T47D (cell line): ENCODE results near the gene GRM1.
"Not testable (repeated sequence)": the region's sequence is repeated elsewhere in the genome, so short reads cannot be mapped to it uniquely, and the experiment has no call there.

ENCODE experiments used
- DNase-seq, 2 experiments: peaks; one replicate each; pipeline versions ENCODE4 v3.0.0 to v3.0.0-alpha.2; 2011 to 2012; ENCODE audit warnings: low read depth in 1 of 2, low spot score in 1 of 2
- JUND ChIP-seq: IDR thresholded peaks from 2 replicates; pipeline ENCODE4 v1.6.1; 2012; ENCODE audit warnings: low read depth
- in situ Hi-C: cut with HindIII; loops from 2 replicates; pipeline ENCODE4 v1.10.0; 2016; ENCODE audit warnings: low sequenced_read_pairs, low pct_unique_long_range_greater_than_20kb

GRM1 gene

DNA sequence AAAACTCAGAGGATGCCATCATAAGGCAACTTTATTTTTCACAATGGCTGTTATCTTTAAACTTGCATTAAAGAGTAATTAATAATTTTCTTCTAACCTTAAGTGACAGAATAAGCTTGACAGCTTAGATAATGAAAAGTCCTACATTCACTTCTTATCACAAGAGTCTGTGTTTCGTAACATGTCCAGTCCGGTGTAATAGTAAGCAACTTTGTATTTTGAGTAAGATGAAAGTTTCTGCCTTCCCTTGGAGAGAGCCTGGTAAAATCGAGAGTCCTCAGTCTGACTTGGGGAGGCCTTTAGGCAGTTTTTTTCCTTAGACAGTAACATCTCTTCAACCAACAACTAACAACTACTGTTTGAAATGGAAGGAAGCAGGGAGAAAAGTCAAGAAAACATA, 195.6 kb downstream of the GRM1 start:
- no peak for DNase-seq
- no peak for TF ChIP-seq JUND
- in situ Hi-C loops = no loop called here

DNA sequence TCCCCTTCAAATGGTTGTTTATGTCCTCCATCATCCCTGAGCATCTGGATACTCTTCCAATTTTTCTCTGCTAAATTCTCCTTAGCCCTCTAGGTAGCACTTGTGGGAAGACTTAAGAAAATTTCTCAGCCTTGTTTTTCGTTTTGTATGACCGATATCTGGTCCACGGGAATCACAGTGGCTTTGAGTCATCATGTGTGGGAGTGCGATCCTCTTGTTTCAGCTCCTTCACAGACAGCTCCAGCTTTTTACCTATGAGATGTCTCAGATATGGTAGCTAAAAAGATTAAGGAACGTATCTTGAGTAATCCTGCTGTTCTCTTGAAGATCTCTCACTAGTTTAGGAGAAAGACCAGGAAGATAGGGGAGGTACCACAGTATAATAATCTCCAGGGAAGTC, 196.1 kb downstream of the GRM1 start:
- in situ Hi-C loops = no loop called here
- no peak for TF ChIP-seq JUND
- DNase-seq = no peak

DNA sequence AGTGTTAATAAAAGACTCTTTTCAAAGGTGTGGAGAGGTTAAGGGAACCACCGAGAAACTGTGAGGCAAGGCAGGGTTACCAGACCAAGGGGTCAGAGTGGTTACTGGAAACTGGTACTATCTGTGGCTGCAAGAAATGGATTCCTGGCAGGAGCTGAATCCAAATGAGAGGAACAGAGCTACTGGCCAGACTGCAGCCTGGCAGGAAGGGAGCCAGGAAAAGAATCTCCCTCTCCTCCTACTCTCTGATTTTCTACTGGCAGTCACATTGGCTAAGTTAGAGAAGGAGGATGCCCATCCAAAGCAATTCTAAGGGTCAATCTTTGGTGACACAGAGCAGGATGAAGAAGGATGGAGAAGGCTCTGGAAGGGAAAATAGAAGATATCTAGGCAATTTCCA, 211.5 kb downstream of the GRM1 start:
- DNase-seq = no peak
- no peak for TF ChIP-seq JUND
- in situ Hi-C loops = no loop called here

DNA sequence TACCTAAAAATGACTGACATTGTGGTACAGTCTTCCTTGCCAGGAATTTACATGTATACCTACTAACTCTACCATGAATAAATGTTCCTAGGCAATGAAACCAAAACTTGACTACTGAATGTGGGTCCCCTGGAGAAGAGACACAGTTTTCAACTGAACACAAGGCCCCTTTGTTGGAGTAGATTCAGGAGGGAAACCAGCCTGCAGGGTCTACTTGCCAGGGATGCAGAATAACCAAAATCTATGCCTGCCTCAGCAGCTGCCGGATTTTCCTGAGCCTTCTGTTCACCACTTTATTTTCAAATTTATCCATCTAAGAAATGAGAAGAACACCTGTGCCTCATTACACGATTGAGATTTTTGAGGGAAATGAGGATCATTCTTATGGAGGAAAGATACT, 211.9 kb downstream of the GRM1 start:
- in situ Hi-C loops = no loop called here
- no peak for DNase-seq
- no peak for TF ChIP-seq JUND

DNA sequence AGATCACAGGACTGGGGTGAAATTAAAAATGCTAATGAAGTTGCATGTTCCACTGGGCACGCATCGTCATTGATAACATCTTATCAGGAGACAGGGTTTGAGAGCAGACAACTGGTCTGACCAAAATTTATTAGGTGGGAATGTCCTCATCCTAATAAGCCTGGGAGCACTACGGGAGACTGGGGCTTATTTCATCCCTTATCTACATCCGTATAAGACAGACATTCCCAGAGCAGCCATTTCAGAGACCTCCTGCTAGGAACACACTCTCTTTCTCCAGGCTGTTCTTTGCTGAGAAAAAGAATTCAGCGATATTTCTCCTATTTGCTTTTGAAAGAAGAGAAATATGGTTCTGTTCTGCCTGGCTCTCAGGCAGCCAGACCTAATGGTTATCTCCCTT, 214.8 kb downstream of the GRM1 start:
- in situ Hi-C loops, DNase-seq: not testable (repeated sequence)

DNA sequence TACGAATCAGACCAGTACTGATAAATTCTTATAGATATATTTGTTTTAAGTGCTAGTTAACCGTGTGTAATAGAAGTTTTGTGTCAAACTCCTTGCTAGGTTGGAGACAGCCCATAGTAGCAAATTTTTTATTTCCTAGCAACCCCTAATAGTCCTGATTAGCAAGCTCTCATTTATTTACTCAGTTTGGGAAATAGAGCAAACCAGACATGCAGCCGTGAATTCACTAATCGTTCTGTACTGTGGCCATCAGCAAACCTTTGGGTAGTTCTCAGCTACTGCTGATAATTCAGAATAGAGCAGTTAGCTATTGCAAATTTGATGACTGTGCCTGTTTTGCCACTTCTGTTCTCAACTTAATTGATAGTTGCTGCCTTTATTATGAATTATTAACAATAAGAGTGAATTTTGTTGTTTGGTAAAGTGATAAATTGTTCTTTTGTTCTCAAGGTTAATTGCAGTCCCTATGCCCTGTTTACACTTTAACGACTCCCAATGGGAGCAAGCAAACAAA, 215.8 kb downstream of the GRM1 start:
- DNase-seq = no peak
- in situ Hi-C loops = no loop called here
- TF ChIP-seq JUND = no peak

DNA sequence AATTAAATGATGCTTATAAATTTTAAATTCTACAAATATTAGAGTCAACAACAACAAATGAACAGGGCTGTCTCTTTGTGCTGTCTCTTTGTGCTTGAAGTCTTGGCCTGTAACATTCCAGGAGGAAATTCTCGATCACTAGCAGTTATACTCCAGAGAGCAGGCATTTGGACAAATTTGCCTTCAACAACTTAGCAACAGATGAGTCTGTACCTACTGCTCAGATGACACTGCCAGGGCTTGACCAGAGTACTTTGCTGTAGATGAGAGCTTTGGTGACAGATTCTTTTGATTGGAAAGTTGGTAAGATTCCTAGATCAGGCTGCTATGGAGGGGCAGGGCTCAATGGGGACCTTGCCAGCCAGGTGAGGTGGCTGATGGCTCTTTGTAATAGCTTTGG, 217.2 kb downstream of the GRM1 start:
- in situ Hi-C loops = no loop called here
- no peak for TF ChIP-seq JUND
- DNase-seq = no peak

DNA sequence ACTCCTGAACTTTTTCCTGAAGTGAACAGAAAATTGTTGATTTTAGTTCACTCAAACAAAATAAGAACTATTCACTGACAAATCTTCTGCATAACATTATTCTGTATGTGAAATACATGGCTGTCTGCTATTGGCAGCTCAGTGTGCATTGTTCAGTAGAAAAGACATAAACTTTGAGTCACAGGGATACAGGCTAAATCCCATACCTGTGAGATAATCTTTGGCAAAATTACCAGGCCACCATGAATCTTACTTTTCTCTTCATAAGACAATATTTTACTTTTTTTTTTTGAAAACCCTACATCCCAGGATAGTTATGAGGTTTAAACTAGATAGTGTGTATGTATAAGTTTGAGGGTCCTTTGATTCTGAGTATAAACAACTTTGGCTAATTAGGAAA, 224.8 kb downstream of the GRM1 start:
- in situ Hi-C loops = no loop called here
- no peak for DNase-seq
- no peak for TF ChIP-seq JUND

DNA sequence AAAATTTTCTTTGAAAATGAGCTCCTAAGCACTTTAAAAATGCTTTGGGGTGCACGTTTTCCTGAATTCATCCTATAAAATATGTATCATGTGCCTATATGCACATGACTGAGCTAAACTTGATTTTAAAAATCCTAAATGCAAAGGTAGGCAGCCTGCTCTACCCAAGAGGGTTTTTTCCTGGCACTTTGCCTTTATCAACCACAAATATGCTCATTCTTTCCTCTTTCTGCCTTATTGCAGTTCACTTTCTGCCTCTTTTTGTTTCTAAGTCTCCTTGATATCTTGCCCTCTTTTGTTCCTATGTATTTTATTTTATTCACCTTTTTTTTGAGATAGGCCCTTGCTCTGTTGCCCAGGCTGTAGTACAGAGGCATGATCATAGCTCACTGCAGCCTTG, 229.3 kb downstream of the GRM1 start:
- no peak for DNase-seq
- in situ Hi-C loops = no loop called here

DNA sequence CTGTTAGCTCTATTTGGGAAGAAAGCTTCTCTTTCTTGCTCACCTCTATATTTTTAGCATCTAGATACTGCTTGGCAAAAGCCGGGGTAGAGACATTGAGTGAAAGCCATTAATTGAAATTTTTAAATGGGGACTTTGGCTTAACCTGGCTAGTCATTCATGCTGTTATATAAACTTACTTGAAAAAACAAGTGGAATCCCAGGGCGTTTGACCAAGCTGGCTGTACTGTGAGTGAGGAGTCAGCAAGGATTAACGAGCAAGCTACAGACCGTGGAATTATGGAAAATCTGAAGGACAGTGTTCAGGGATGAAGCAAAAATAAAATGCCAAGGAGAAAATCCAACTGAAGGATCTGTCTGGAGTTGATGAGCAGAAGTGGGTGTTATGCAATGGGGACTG, 232.0 kb downstream of the GRM1 start:
- TF ChIP-seq JUND = no peak
- in situ Hi-C loops = no loop called here
- DNase-seq = no peak

More for the DNA sequence above, 229.3 kb downstream of the GRM1 start:
- no peak for TF ChIP-seq JUND

DNA sequence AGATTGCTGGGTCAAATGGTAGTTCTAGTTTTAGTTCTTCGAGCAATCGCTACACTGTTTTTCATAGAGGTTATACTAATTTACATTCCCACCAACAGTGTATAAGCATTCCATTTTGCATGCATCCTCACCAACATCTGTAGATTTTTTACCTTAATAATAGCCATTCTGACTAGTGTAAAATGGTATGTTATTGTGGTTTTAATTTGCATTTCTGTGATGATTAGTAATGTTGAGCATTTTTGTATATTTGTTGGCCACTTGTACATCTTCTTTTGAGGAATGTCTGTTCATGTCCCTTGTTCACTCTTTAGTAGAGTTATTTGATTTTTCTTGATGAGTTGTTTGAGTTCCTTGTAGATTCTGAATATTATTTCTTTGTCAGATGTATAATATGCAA, 236.2 kb downstream of the GRM1 start:
- in situ Hi-C loops = no loop called here
- DNase-seq = no peak
- TF ChIP-seq JUND = no peak

DNA sequence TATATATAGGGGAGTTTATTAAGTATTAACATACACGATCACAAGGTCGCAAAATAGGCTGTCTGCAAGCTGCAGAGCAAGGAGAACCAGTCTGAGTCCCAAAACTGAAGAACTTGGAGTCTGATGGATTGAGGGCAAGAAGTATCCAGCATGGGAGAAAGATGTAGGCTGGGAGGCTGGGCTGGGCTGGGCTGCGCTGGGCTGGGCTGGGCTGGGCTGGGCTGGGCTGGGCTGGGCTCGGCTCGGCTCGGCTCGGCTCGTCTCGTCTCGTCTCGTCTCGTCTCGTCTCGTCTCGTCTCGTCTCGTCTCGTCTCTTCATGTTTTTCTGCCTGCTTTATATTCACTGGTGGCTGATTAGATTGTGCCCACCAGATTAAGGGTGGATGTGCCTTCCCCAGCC, 238.6 kb downstream of the GRM1 start:
- DNase-seq = no peak
- in situ Hi-C loops = no loop called here
- no peak for TF ChIP-seq JUND

DNA sequence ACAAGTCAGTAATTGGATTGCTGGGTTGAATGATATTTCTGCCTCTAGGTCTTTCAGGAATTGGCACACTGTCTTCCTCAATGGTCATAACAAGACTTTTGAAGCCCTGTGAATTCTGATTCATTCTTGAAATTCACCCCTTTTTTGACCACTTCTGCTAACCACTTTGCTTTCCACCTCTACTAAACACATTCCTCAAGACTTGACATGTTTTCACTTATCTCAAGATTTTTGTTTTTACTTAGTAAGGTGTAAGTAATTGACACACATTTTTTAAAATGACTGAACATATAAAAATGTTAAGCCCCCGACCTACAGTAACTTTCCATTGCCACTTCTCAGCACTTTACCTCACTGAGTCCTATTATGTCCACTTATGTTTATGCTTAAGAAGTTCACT, 239.1 kb downstream of the GRM1 start:
- no peak for DNase-seq

DNA sequence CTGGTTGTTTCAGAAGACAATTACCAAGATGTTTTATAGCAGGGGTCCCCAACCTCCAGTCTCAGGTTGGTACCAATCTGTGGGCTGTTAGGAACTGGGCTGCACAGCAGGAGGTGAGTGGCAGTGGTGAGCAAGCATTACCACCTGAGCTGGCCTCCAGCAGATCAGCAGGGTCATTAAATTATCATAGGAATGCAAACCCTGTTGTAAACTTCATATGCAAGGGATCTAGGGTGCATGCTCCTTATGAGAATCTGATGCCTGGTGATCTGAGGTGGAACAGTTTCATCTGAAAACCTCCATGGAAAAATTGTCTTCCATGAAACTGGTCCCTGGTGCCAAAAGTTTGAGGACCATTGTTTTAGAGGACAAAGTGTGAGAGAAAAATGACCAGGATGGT, 240.6 kb downstream of the GRM1 start:
- no peak for TF ChIP-seq JUND
- no peak for DNase-seq
- in situ Hi-C loops = no loop called here

More for the DNA sequence above, 239.1 kb downstream of the GRM1 start:
- no peak for TF ChIP-seq JUND
- in situ Hi-C loops = no loop called here

DNA sequence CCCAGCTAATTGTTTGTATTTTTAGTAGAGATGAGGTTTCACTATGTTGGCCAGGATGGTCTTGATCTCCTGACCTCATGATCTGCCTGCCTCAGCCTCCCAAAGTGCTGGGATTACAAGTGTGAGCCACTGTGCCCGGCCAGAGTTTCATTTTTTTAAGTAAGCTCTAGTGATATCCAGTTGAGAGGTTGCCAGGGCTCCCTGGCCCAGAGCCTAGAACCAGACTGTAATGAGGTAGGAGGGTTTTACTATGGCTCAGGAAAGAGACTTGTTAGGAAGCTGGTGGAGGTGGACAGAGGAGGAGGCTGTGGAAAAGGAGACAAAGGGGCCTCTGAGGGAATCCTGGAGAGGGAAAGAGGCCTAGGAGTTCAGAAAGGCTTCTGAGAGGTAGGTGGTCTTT, 242.3 kb downstream of the GRM1 start:
- in situ Hi-C loops, DNase-seq: not testable (repeated sequence)
